ENCODE results near the gene PHF8.

Gene PHF8

GRCh38 chrX:54063361-54063760 lies 19.1 kb upstream of the PHF8 start:
- DNase-seq (ENCODE audit: low spot score) = no peak
- Histone ChIP-seq H2AFZ (ENCODE audit: low read length) (no peak overlapping the region), H3K27me3 (ENCODE audit: control insufficient read depth in 3 of 3, insufficient read depth in 3 of 3, low read depth in 1 of 3, low read length in 3 of 3) (no peaks in the 10 kb centered on the region), H3K27ac (replicated peaks; ENCODE audit: low read length) (no peak overlapping the region), H2BK120ac (ENCODE audit: low read depth, low read length) (no peak overlapping the region), H2BK5ac (ENCODE audit: low read length) (no peak overlapping the region), H3K4me3 (ENCODE audit: low read length in 2 of 2) (no peak overlapping the region), H2AK5ac (ENCODE audit: low read depth, low read length) (no peak overlapping the region), H4K91ac (ENCODE audit: low read depth, low read length, poor library complexity) (no peak overlapping the region), H3K9ac (ENCODE audit: low read depth, low read length, poor library complexity) (no peak overlapping the region), H3K4ac (ENCODE audit: low read length) (no peak overlapping the region), H3K14ac (ENCODE audit: low read length) (no peak overlapping the region), H2BK15ac (ENCODE audit: low read length) (no peak overlapping the region), H4K8ac (ENCODE audit: low read depth, low read length) (no peak overlapping the region), H3K18ac (ENCODE audit: low read length) (no peak overlapping the region), H3K4me2 (ENCODE audit: insufficient read depth, low read length, poor library complexity, severe bottlenecking) (no peak overlapping the region), H2BK12ac (ENCODE audit: low read length) (no peak overlapping the region), H3K9me3 (replicated peaks in 1 of 2; ENCODE audit: control insufficient read depth in 2 of 2, insufficient read depth in 1 of 2, low read depth in 1 of 2, low read length in 2 of 2) (no peaks in the 10 kb centered on the region), H3K4me1 (ENCODE audit: control insufficient read depth in 2 of 2, insufficient read depth in 1 of 2, low read depth in 1 of 2, low read length in 2 of 2) (no peaks in the 10 kb centered on the region), H3K23ac (ENCODE audit: low read depth, low read length, poor library complexity) (no peak overlapping the region), H3K79me1 (ENCODE audit: low read depth, low read length) (no peaks in the 10 kb centered on the region), H3K36me3 (replicated peaks in 1 of 2; ENCODE audit: control insufficient read depth in 2 of 2, insufficient read depth in 2 of 2, low read length in 2 of 2) (no peaks in the 10 kb centered on the region)
- WGBS, 2 donors (ENCODE audit: extremely low coverage in 2 of 2, insufficient read length in 2 of 2, insufficient replicate concordance in 1 of 2) = no CpG with 5 or more reads among the region's 2 CpGs

DNA sequence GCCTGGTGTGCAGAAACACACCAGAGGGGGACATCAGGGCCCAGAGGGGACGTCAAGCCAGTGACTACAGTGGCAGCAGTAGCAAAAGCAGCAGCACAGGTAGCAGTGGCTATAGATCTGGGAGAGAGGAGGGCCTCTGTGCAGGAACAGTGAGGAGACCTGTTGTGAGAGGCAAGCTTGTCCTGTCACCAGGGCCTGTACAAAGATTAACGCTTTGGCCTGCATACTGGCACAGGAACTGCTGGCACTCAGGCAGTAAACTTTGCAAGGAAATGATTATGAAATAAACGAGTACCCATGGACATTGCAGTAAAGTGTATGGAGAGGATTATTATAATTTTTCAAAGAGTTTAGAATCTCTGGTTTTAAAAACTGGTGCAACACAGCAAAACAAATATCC lies 5.5 kb upstream of the PHF8 start:
- H2BK120ac ChIP-seq (ENCODE audit: low read depth, low read length) = no peak overlapping the region
- H3K27ac ChIP-seq (replicated peaks; ENCODE audit: low read length) = no peak overlapping the region
- H2BK5ac ChIP-seq (ENCODE audit: low read length) = no peak overlapping the region
- no peak overlapping the region for H4K8ac ChIP-seq (ENCODE audit: low read depth, low read length)
- no peak overlapping the region for H3K14ac ChIP-seq (ENCODE audit: low read length)
- no peak overlapping the region for H3K23ac ChIP-seq (ENCODE audit: low read depth, low read length, poor library complexity)
- WGBS, 2 donors (ENCODE audit: extremely low coverage in 2 of 2, insufficient read length in 2 of 2, insufficient replicate concordance in 1 of 2) = no CpG with 5 or more reads among the region's 3 CpGs
- no peak overlapping the region for H3K4me3 ChIP-seq (ENCODE audit: low read length in 2 of 2)
- H3K4ac ChIP-seq (ENCODE audit: low read length) = no peak overlapping the region
- no peaks in the 10 kb centered on the region for H3K79me1 ChIP-seq (ENCODE audit: low read depth, low read length)
- no peak overlapping the region for H2AK5ac ChIP-seq (ENCODE audit: low read depth, low read length)
- H2BK15ac ChIP-seq (ENCODE audit: low read length) = no peak overlapping the region
- no peak for DNase-seq (ENCODE audit: low spot score)
- peaks cover 3% of the 10 kb centered on the region in 2 donors for H3K4me1 ChIP-seq (ENCODE audit: control insufficient read depth in 2 of 2, insufficient read depth in 1 of 2, low read depth in 1 of 2, low read length in 2 of 2)
- H3K4me2 ChIP-seq (ENCODE audit: insufficient read depth, low read length, poor library complexity, severe bottlenecking) = no peak overlapping the region
- H3K27me3 ChIP-seq (ENCODE audit: control insufficient read depth in 3 of 3, insufficient read depth in 3 of 3, low read depth in 1 of 3, low read length in 3 of 3) = no peaks in the 10 kb centered on the region
- H3K9ac ChIP-seq (ENCODE audit: low read depth, low read length, poor library complexity) = no peak overlapping the region
- peaks cover 0 to 3% of the 10 kb centered on the region in 2 donors for H3K9me3 ChIP-seq (replicated peaks in 1 of 2; ENCODE audit: control insufficient read depth in 2 of 2, insufficient read depth in 1 of 2, low read depth in 1 of 2, low read length in 2 of 2)
- H4K91ac ChIP-seq (ENCODE audit: low read depth, low read length, poor library complexity) = no peak overlapping the region
- H2AFZ ChIP-seq (ENCODE audit: low read length) = peak overlapping the region; percentile 1
- no peak overlapping the region for H3K18ac ChIP-seq (ENCODE audit: low read length)
- no peak overlapping the region for H2BK12ac ChIP-seq (ENCODE audit: low read length)
- H3K36me3 ChIP-seq (replicated peaks in 1 of 2; ENCODE audit: control insufficient read depth in 2 of 2, insufficient read depth in 2 of 2, low read length in 2 of 2) = no peaks in the 10 kb centered on the region

DNA sequence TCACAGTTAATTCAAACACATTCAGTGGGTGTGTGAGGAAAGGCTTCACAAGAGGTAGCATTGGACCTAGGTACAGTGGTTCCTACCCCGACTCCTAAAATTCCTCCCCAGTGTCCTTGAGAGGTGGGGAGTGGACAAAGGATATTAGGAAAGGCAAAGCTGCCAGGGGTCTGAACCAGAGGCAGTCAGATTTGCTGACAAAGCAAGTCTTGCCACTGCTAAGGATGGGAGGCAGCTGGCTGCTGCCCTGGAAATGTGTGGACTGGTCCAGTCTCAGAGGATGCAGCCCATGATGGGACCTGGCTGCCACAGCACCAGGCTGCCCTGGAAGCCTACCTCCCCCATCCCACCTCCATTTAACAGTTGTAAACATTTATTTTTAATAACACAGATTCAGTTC lies 4.1 kb upstream of the PHF8 start:
- H2BK15ac ChIP-seq (ENCODE audit: low read length) = no peak overlapping the region
- H2AFZ ChIP-seq (ENCODE audit: low read length) = peak overlapping the region; percentile 68
- H3K27ac ChIP-seq (replicated peaks; ENCODE audit: low read length) = no peak overlapping the region
- no peak for DNase-seq (ENCODE audit: low spot score)
- peaks cover 0 to under 1% of the 10 kb centered on the region in 2 donors for H3K9me3 ChIP-seq (replicated peaks in 1 of 2; ENCODE audit: control insufficient read depth in 2 of 2, insufficient read depth in 1 of 2, low read depth in 1 of 2, low read length in 2 of 2)
- no peak overlapping the region for H2AK5ac ChIP-seq (ENCODE audit: low read depth, low read length)
- H3K14ac ChIP-seq (ENCODE audit: low read length) = no peak overlapping the region
- H3K36me3 ChIP-seq (replicated peaks in 1 of 2; ENCODE audit: control insufficient read depth in 2 of 2, insufficient read depth in 2 of 2, low read length in 2 of 2) = no peaks in the 10 kb centered on the region
- H3K9ac ChIP-seq (ENCODE audit: low read depth, low read length, poor library complexity) = no peak overlapping the region
- no peak overlapping the region for H3K23ac ChIP-seq (ENCODE audit: low read depth, low read length, poor library complexity)
- peaks cover 3% of the 10 kb centered on the region in 2 donors for H3K4me1 ChIP-seq (ENCODE audit: control insufficient read depth in 2 of 2, insufficient read depth in 1 of 2, low read depth in 1 of 2, low read length in 2 of 2)
- H2BK5ac ChIP-seq (ENCODE audit: low read length) = no peak overlapping the region
- H3K27me3 ChIP-seq (ENCODE audit: control insufficient read depth in 3 of 3, insufficient read depth in 3 of 3, low read depth in 1 of 3, low read length in 3 of 3) = no peaks in the 10 kb centered on the region
- no peak overlapping the region for H3K4ac ChIP-seq (ENCODE audit: low read length)
- no peak overlapping the region for H3K18ac ChIP-seq (ENCODE audit: low read length)
- H4K8ac ChIP-seq (ENCODE audit: low read depth, low read length) = no peak overlapping the region
- no CpG with 5 or more reads among the region's 1 CpG for WGBS, 2 donors (ENCODE audit: extremely low coverage in 2 of 2, insufficient read length in 2 of 2, insufficient replicate concordance in 1 of 2)
- H3K4me3 ChIP-seq (ENCODE audit: low read length in 2 of 2) = no peak overlapping the region
- H2BK12ac ChIP-seq (ENCODE audit: low read length) = no peak overlapping the region
- no peak overlapping the region for H2BK120ac ChIP-seq (ENCODE audit: low read depth, low read length)
- no peak overlapping the region for H3K4me2 ChIP-seq (ENCODE audit: insufficient read depth, low read length, poor library complexity, severe bottlenecking)
- H3K79me1 ChIP-seq (ENCODE audit: low read depth, low read length) = no peaks in the 10 kb centered on the region
- no peak overlapping the region for H4K91ac ChIP-seq (ENCODE audit: low read depth, low read length, poor library complexity)

- WGBS, 2 donors (ENCODE audit: extremely low coverage in 2 of 2, insufficient read length in 2 of 2, insufficient replicate concordance in 1 of 2) = no CpG with 5 or more reads among the region's 12 CpGs
- Histone ChIP-seq H3K27me3 (ENCODE audit: control insufficient read depth in 3 of 3, insufficient read depth in 3 of 3, low read depth in 1 of 3, low read length in 3 of 3) (no peaks in the 10 kb centered on the region), H2BK5ac (ENCODE audit: low read length) (no peak overlapping the region), H3K14ac (ENCODE audit: low read length) (no peak overlapping the region), H3K4me2 (ENCODE audit: insufficient read depth, low read length, poor library complexity, severe bottlenecking) (no peak overlapping the region), H3K36me3 (replicated peaks in 1 of 2; ENCODE audit: control insufficient read depth in 2 of 2, insufficient read depth in 2 of 2, low read length in 2 of 2) (peaks cover 0 to 10% of the 10 kb centered on the region in 2 donors), H2AK5ac (ENCODE audit: low read depth, low read length) (no peak overlapping the region), H3K4me1 (ENCODE audit: control insufficient read depth in 2 of 2, insufficient read depth in 1 of 2, low read depth in 1 of 2, low read length in 2 of 2) (peaks cover 3% of the 10 kb centered on the region in 2 donors), H3K18ac (ENCODE audit: low read length) (no peak overlapping the region), H3K4me3 (ENCODE audit: low read length in 2 of 2) (peak overlapping the region in 1 of 2 donors; percentile 49), H2BK15ac (ENCODE audit: low read length) (no peak overlapping the region), H3K9me3 (replicated peaks in 1 of 2; ENCODE audit: control insufficient read depth in 2 of 2, insufficient read depth in 1 of 2, low read depth in 1 of 2, low read length in 2 of 2) (no peaks in the 10 kb centered on the region), H2AFZ (ENCODE audit: low read length) (peak overlapping the region; percentile 75), H3K79me1 (ENCODE audit: low read depth, low read length) (no peaks in the 10 kb centered on the region), H3K9ac (ENCODE audit: low read depth, low read length, poor library complexity) (no peak overlapping the region), H3K23ac (ENCODE audit: low read depth, low read length, poor library complexity) (no peak overlapping the region), H2BK120ac (ENCODE audit: low read depth, low read length) (no peak overlapping the region), H2BK12ac (ENCODE audit: low read length) (no peak overlapping the region), H4K8ac (ENCODE audit: low read depth, low read length) (no peak overlapping the region), H3K27ac (replicated peaks; ENCODE audit: low read length) (peak overlapping the region; percentile 97), H4K91ac (ENCODE audit: low read depth, low read length, poor library complexity) (no peak overlapping the region), H3K4ac (ENCODE audit: low read length) (no peak overlapping the region)
- no peak for DNase-seq (ENCODE audit: low spot score)
These were observed 1.4 kb upstream of the PHF8 start for GRCh38 chrX:54045563-54046228.

All from neuronal stem cell (in vitro differentiated cells).